HL-60 (cell line): ENCODE results near the gene AKAP13.

ENCODE experiments used
- DNase-seq, 2 experiments: peaks; one replicate each; pipeline ENCODE4 v3.0.0-alpha.2; 2010 to 2020; ENCODE audit warnings: low read depth in 1 of 2, low spot score in 1 of 2
- H3K27ac ChIP-seq: fragments of 250-450 bp; sonication (Bioruptor Pico); replicated peaks from 2 replicates; pipeline ENCODE4 v1.5.1; 2020; ENCODE audit warnings: mild to moderate bottlenecking, moderate library complexity
- H3K27me3 ChIP-seq: fragments of 250-450 bp; sonication (Bioruptor Pico); 2 replicates; pipeline ENCODE4 v1.5.1; 2021; ENCODE audit warnings: mild to moderate bottlenecking, moderate library complexity; ENCODE audit not compliant: insufficient read depth, poor library complexity, severe bottlenecking
- H3K4me3 ChIP-seq: replicated peaks from 2 replicates; pipeline ENCODE4 v1.5.1; 2011; ENCODE audit warnings: mild to moderate bottlenecking, control low read depth, low read length; ENCODE audit not compliant: insufficient read depth
- GABPA ChIP-seq: IDR thresholded peaks from 2 replicates; pipeline ENCODE4 v1.6.1; 2012; ENCODE audit warnings: low read depth
- POLR2AphosphoS5 ChIP-seq: IDR thresholded peaks from 2 replicates; pipeline ENCODE4 v1.6.1; 2012; ENCODE audit warnings: low read depth
- SPI1 ChIP-seq: IDR thresholded peaks from 2 replicates; pipeline ENCODE4 v1.6.1; 2012; ENCODE audit warnings: low read depth, mild to moderate bottlenecking, borderline replicate concordance
- TF ChIP-seq, protein P1 (sequence below): IDR thresholded peaks from 2 replicates; pipeline ENCODE4 v1.6.1; 2012; ENCODE audit warnings: low read depth; ENCODE audit not compliant: insufficient replicate concordance
- TF ChIP-seq, protein P2 (sequence below): IDR thresholded peaks from one replicate; pipeline ENCODE4 v1.5.1; 2011; ENCODE audit warnings: low read length, control low read depth, inconsistent platforms; ENCODE audit not compliant: insufficient read depth

The AKAP13 gene

DNA sequence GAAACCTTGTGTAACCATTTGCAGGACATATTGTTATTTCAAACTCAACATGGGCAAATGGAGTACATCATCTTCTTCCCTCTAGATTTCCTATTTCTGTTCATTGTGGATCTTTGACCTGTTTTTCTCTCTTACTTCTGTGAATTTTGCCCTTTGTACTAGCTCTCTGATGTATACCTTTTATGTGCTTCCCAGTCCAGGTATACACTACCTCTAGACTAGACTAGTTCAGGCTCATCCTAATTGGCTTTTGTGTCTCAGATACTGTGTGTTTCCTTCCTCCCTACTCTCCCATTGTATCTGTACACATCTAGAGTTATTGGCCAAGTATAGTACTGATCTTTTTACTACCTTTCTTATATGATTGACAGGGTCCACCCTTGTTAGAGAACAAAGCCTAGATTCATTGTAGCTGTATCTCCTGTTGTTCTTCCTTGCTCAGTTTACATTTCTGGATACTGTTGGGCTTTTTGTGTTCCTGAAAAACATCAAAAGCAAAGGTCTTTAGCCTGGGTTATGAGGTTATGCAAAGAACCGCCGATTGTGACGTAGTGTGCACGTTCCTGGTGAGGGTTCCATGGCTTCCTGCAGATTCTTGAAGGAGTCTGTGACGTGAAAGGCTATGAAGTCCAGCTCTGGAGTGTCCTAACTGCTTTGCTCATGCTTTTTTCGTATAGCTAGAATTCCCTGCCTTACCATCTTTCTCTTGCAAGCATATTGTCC lies 247.0 kb downstream of the AKAP13 start:
- DNase-seq: no peak
- no peaks in the 10 kb centered on the region for H3K27me3 ChIP-seq
- no peak overlapping the region for H3K27ac ChIP-seq
- TF ChIP-seq GABPA: no peak
- TF ChIP-seq, protein P1, sequence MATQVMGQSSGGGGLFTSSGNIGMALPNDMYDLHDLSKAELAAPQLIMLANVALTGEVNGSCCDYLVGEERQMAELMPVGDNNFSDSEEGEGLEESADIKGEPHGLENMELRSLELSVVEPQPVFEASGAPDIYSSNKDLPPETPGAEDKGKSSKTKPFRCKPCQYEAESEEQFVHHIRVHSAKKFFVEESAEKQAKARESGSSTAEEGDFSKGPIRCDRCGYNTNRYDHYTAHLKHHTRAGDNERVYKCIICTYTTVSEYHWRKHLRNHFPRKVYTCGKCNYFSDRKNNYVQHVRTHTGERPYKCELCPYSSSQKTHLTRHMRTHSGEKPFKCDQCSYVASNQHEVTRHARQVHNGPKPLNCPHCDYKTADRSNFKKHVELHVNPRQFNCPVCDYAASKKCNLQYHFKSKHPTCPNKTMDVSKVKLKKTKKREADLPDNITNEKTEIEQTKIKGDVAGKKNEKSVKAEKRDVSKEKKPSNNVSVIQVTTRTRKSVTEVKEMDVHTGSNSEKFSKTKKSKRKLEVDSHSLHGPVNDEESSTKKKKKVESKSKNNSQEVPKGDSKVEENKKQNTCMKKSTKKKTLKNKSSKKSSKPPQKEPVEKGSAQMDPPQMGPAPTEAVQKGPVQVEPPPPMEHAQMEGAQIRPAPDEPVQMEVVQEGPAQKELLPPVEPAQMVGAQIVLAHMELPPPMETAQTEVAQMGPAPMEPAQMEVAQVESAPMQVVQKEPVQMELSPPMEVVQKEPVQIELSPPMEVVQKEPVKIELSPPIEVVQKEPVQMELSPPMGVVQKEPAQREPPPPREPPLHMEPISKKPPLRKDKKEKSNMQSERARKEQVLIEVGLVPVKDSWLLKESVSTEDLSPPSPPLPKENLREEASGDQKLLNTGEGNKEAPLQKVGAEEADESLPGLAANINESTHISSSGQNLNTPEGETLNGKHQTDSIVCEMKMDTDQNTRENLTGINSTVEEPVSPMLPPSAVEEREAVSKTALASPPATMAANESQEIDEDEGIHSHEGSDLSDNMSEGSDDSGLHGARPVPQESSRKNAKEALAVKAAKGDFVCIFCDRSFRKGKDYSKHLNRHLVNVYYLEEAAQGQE: no peak
- TF ChIP-seq POLR2AphosphoS5: no peak
- TF ChIP-seq, protein P2, sequence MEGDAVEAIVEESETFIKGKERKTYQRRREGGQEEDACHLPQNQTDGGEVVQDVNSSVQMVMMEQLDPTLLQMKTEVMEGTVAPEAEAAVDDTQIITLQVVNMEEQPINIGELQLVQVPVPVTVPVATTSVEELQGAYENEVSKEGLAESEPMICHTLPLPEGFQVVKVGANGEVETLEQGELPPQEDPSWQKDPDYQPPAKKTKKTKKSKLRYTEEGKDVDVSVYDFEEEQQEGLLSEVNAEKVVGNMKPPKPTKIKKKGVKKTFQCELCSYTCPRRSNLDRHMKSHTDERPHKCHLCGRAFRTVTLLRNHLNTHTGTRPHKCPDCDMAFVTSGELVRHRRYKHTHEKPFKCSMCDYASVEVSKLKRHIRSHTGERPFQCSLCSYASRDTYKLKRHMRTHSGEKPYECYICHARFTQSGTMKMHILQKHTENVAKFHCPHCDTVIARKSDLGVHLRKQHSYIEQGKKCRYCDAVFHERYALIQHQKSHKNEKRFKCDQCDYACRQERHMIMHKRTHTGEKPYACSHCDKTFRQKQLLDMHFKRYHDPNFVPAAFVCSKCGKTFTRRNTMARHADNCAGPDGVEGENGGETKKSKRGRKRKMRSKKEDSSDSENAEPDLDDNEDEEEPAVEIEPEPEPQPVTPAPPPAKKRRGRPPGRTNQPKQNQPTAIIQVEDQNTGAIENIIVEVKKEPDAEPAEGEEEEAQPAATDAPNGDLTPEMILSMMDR: no peak
- TF ChIP-seq SPI1: no peak
- no peak overlapping the region for H3K4me3 ChIP-seq

DNA sequence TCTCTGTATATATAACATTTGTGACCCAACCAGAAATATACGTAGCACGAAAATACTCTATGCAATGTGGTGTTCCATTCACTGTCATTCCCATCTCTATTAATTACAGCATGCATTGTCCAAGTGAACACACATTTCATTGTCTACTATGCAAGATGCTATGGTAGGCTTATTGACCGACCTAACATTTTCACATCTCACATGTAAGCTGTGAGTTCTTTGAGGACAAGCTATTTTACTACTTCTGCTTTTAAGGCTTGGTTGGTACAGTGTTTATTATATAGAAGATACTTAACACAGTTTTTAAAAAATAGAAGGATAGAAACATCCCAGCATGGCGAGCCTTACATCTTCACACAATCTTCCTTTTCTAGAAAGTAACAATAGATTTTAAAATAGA lies 249.9 kb downstream of the AKAP13 start:
- TF ChIP-seq POLR2AphosphoS5: no peak
- TF ChIP-seq GABPA: no peak
- TF ChIP-seq, protein P2: no peak
- no peak for TF ChIP-seq SPI1
- TF ChIP-seq, protein P1: no peak
- Histone ChIP-seq H3K4me3 (no peak overlapping the region), H3K27ac (no peak overlapping the region), H3K27me3 (no peaks in the 10 kb centered on the region)
- DNase-seq: no peak

DNA sequence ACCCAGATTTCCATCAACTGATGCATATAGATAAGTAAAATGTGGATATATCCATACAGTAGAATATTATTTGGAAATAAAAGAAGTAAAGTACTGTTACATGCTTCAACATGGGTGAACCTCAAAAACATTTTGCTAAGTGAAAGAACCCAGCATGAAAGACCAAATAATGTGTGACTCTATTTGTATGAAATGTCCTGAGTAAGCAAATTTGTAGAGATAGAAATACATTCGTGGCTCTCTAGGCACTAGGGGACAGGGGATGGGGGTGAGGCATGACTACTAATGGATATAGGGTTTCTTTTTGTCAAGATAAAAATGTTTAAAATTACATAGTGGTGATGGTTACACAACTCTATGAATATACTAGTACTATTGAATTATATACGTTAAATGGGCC lies 250.6 kb downstream of the AKAP13 start:
- no peak overlapping the region for H3K27ac ChIP-seq
- DNase-seq: no peak
- TF ChIP-seq, protein P2: no peak
- no peak for TF ChIP-seq SPI1
- no peak for TF ChIP-seq GABPA
- TF ChIP-seq, protein P1: no peak
- TF ChIP-seq POLR2AphosphoS5: no peak
- no peak overlapping the region for H3K4me3 ChIP-seq
- H3K27me3 ChIP-seq: no peaks in the 10 kb centered on the region
